Anterior cingulate cortex (tissue), 58 donors: Measurements from ENCODE around the gene CAMTA1.
A peak's percentile ranks its signal among the peaks of the same experiment; 100 is the strongest.
"Not testable (repeated sequence)": the region's sequence is repeated elsewhere in the genome, so short reads cannot be mapped to it uniquely, and the experiment has no call there.

ENCODE experiments used
- DNase-seq, 58 donors: peaks; one replicate each; lab custom pipeline; 2025; lab: John Stamatoyannopoulos, UW

CAMTA1 gene

GRCh38 chr1:6845786-6846185, 60.5 kb downstream of the CAMTA1 start:
- DNase-seq: not testable (repeated sequence)

- no peak for DNase-seq
These were observed 63.6 kb downstream of the CAMTA1 start for GRCh38 chr1:6848816-6849215.

- DNase-seq: no peak
These were observed 65.3 kb downstream of the CAMTA1 start for GRCh38 chr1:6850537-6850936.

GRCh38 chr1:6852136-6852890, 67.1 kb downstream of the CAMTA1 start:
- DNase-seq: no peak

- DNase-seq: no peak
These were observed 68.9 kb downstream of the CAMTA1 start for GRCh38 chr1:6854166-6854565.

GRCh38 chr1:6857831-6858230, 72.6 kb downstream of the CAMTA1 start:
- DNase-seq: no peak

GRCh38 chr1:6858596-6858995, 73.3 kb downstream of the CAMTA1 start:
- no peak for DNase-seq

- DNase-seq: no peak
These were observed 74.4 kb downstream of the CAMTA1 start for GRCh38 chr1:6859415-6860343.

GRCh38 chr1:6860401-6860800, 75.1 kb downstream of the CAMTA1 start:
- no peak for DNase-seq

- DNase-seq: no peak
These were observed 75.9 kb downstream of the CAMTA1 start for GRCh38 chr1:6861075-6861724.

- no peak for DNase-seq
These were observed 77.7 kb downstream of the CAMTA1 start for GRCh38 chr1:6862906-6863305.

- no peak for DNase-seq
These were observed 78.9 kb downstream of the CAMTA1 start for GRCh38 chr1:6864166-6864565.

GRCh38 chr1:6866825-6867224, 81.6 kb downstream of the CAMTA1 start:
- DNase-seq: no peak

GRCh38 chr1:6867321-6867720, 82.1 kb downstream of the CAMTA1 start:
- no peak for DNase-seq

- no peak for DNase-seq
These were observed 82.7 kb downstream of the CAMTA1 start for GRCh38 chr1:6867729-6868659.

- DNase-seq: peak in 14 of 58 donors; percentile 2 to 53 (median 12)
These were observed 83.6 kb downstream of the CAMTA1 start for GRCh38 chr1:6868660-6869380.

- DNase-seq: no peak
These were observed 84.3 kb downstream of the CAMTA1 start for GRCh38 chr1:6869545-6869944.

GRCh38 chr1:6870086-6870485, 84.8 kb downstream of the CAMTA1 start:
- no peak for DNase-seq

- DNase-seq: no peak
These were observed 85.3 kb downstream of the CAMTA1 start for GRCh38 chr1:6870571-6870970.
